HG03378 (cell line): ENCODE measurements around the gene MT1F.
"Not testable (repeated sequence)": the region's sequence is repeated elsewhere in the genome, so short reads cannot be mapped to it uniquely, and the experiment has no call there.

ENCODE experiments used
- ATAC-seq: cut with Tn5 transposase; IDR thresholded peaks from one replicate; pipeline ENCODE4 v1.9.1; 2021; ENCODE audit warnings: mild to moderate bottlenecking, moderate library complexity; ENCODE audit not compliant: unreplicated experiment

Gene MT1F

DNA sequence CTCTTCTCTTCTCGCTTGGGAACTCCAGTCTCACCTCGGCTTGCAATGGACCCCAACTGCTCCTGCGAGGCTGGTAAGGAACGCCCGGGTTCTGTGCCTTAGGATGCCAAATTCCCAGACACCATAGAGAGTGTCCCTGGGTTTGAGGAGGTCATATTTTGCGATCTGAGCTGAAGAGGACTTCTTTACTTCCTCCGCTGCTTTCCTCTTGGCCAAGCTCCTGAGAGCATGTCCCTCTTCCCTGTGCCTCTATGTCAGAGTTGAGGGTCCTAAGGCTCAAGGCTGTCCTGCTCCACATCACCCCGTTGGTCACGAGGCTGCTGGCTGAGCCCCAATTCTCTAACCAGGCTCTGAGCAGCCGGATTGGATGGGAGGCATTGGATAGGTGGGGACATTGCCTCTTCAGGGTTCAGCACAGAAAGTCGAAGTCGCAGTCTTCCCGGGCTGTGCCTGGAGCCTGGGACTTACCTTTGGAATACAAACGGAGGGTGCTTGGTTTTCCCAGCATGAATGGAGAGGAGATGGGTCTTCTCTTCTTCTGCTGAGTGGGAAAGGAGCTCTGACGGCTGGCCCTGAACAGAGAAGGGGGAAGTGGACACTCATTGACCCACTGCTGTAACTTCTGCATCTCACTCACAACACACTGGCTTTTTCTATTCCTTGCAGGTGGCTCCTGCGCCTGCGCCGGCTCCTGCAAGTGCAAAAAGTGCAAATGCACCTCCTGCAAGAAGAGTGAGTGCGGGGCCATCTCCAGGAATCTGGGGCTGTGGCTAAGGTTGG, 12.3 kb downstream of the MT1F start:
- ATAC-seq, result no peak

- no peak for ATAC-seq
Measured at GRCh38 chr16:56670620-56670934, 12.8 kb downstream of the MT1F start.

- not testable (repeated sequence) for ATAC-seq
Measured at GRCh38 chr16:56671691-56672090, 13.9 kb downstream of the MT1F start.

GRCh38 chr16:56672171-56672570, 14.4 kb downstream of the MT1F start:
- not testable (repeated sequence) for ATAC-seq

- ATAC-seq, result no peak
Measured at GRCh38 chr16:56672761-56673536, 15.2 kb downstream of the MT1F start.

- ATAC-seq, result no peak
Measured at GRCh38 chr16:56673921-56674320, 16.2 kb downstream of the MT1F start.

DNA sequence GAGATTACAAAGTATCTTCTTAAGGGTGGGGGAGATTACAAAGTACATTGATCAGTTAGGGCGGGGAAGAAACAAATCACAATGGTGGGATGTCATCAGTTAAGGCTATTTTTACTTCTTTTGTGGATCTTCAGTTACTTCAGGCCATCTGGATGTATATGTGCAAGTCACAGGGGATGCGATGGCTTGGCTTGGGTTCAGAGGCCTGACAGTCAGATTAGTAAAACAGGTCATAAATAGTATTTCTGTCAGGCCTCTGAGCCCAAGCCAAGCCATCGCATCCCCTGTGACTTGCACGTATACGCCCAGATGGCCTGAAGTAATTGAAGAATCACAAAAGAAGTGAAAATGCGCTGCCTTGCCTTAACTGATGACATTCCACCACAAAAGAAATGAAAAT, 16.8 kb downstream of the MT1F start:
- not testable (repeated sequence) for ATAC-seq

GRCh38 chr16:56675685-56676210, 18.0 kb downstream of the MT1F start:
- no peak for ATAC-seq

GRCh38 chr16:56677474-56677873, 19.7 kb downstream of the MT1F start:
- ATAC-seq, result no peak

DNA sequence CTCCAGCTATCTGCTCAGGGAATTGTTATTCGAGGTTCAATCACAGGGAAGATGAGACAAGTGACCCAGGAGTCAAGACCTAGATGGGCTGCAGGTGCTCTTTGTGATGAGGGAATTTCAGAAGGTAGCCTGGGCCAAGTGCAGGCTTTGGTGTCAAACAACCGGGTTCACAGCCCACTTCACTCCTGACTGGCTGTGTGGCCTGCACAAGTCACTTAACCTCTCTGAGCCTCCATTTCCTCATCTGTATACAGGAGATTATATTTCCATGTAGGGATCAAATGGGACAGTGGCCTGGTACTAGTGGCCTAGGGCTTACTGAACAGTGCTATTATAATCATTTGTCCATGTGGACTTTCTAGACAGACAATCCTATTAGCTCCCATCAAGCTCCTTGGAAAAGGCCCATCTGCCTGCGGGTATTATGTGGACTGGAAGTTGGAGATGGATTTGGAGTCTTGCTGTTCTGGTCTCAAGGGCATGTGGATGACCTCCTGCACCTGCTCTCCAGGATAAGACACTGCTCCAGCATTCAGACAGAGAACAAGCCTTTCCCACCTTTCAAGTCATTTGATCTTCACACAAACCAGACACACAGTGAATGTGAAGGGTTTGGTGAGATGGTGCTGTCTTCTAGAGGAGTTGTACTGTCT, 21.4 kb downstream of the MT1F start:
- ATAC-seq, result no peak

- ATAC-seq, result no peak
Measured at GRCh38 chr16:56679818-56680217, 22.1 kb downstream of the MT1F start.

- ATAC-seq, result peak; percentile 84
Measured at GRCh38 chr16:56681939-56682702, 24.4 kb downstream of the MT1F start, which contains the start of gene MT1X. Gene MT1X, plus strand, starts transcription at chr16:56682470. Its CDS starts 71 bp downstream, at chr16:56682541.

DNA sequence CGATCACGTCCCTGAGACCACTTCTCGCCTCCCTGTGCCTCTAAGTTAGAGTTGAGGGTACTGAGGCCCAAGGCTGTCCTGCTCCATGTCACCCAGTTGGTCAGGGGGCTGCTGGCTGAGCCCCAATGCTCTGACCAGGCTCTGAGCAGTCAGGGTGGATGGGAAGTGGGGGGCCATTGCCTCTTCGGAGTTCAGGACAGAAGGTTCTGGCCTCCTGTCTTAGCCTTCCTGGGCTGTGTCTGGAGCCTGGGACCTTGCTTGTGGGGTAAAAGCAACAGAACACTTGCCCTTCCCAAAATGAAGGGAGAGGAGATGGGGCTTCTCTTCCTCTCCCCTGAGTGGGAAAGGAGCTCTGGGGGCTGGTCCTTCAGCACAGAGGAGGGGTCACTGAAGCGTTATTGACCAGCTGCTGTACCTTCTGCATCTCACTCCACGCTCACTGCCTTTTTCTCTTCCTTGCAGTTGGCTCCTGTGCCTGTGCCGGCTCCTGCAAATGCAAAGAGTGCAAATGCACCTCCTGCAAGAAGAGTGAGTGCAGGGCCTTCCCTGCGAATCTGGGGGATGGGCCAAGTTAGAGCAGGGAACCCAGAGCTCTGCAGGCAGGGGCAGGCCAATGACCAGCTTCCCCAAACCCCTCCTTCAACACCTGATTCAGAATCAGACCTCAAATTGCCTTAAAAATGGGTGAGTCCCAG, 25.1 kb downstream of the MT1F start:
- no peak for ATAC-seq

- no peak for ATAC-seq
Measured at GRCh38 chr16:56683424-56684172, 25.8 kb downstream of the MT1F start.

DNA sequence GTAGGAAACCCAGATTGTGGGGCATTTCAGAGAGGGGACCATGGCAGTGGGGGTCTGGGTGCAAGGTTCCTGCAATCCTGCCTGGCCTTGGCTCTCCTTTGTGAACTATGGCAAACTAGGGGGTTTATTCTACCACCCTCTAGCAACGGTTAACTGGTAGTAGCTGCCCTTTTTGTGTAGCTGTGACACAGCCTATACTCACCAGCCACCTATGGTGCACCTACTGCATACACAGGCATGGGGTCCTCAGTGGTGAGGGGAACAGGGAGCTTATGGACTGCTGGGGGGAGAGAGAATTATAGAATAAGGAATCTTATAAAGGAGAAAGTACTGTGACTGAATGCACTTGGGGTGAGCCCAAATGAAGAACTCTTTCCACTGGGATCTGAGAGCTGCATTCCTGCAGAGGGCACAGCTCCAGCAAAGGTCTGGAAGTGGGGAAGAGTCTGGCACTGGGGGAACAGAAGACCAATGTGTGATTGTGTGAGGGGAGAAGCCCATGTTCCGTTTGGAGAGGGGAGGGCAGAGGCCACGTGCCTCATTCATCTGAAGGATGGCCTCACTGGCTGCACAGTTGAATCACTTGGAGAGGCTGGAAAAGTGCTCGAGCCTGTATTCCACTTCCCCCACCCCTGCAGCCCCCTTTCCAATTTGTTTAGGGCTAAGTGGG, 26.6 kb downstream of the MT1F start:
- no peak for ATAC-seq

DNA sequence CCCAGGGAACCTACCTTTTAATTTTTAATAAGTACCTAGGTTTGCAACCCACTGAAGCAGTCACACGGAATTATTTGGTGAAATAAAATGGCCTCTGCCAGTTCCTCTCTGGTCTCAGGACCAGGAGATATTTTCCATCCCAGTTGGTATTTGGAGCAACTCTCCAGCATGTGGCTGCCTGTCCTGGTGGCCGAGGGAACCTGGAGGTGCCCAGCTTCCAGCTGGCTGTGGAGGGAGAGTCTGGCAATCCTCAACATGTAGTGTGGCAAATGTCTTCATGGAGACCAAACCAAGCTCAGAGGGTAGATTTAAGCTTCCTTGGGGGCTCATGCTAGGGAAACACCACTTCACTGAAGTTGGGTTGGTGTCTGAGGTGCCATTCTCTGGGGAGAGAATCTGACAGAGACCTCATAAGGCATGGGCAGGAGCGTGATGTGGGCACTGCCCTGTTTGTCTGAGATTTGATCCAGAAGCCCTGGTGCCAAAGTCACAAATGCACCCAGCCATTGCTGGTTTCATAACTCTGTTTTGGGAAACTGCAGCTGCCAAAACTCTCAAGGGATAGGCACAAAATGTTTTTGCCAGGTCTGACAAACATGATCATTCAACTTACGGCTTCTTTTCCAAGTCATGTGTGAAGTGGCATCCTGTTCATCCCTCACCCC, 27.3 kb downstream of the MT1F start:
- ATAC-seq, result no peak

GRCh38 chr16:56686758-56687157, 29.0 kb downstream of the MT1F start:
- no peak for ATAC-seq

DNA sequence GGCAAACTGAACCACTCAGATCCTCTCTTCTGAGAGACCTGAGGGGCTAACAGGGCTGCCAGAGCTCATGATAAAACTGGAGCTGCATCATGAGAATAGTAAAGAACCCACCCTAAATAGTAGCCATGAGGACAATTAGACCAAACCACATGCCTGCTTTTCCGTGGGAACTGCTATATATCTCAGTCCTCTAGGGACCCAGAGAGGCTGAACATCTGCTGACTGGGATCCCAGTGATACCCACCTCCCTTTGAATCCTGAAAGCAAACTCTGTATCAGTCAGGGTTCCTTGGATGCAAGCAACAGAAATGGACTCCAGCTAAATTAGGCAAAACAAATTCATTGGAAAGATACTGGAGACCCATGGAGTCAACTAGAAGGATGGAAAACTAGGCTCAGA, 31.0 kb downstream of the MT1F start:
- ATAC-seq, result no peak
